NCI-H2107 treated with DMSO at 0.1 percent for 48 hours (cell line): Measurements from ENCODE around the gene CLEC2A.

Experiments used
- DNase-seq: peaks from one replicate; lab custom pipeline; 2025; ENCODE audit not compliant: unreplicated experiment; lab: John Stamatoyannopoulos, UW

Gene CLEC2A

DNA sequence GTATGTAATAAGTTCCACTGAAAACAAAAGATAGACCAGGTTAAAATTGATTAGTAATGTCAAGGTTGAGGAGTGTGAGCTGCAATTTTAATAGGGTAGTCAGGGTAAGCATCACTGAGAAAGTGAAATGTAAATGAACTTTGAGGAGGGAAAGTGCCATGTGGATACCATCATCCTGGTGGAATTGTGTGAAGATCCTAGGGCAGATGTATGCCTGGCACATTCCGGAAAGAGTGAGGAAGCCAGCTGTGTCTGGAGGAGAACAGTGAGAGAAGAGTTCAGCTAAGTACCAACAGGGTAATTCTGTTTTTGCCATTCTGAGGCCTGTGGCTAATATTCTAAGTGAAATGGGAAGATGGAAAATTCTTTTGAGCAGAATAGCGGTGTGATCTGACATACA lies 2.9 kb upstream of the CLEC2A start:
- no peak for DNase-seq

DNA sequence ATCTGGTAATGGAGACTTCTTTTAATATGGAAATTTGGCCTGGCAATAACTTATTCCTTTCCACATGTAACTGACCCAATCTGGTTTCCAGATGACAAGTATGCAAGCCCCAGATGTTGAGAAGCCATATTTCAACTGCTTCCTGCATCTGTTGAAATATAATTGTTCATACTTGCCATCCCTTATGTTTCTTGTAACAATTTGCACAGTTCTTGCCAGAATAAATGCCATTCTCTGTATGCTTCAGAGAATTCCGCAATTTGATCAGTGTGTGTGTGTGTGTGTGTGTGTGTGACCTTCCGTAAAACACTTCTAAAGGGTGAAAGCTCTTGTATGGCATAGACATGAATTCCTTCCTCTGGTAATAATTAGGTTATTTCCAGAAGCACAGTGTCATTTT lies 1.8 kb upstream of the CLEC2A start:
- DNase-seq = no peak

DNA sequence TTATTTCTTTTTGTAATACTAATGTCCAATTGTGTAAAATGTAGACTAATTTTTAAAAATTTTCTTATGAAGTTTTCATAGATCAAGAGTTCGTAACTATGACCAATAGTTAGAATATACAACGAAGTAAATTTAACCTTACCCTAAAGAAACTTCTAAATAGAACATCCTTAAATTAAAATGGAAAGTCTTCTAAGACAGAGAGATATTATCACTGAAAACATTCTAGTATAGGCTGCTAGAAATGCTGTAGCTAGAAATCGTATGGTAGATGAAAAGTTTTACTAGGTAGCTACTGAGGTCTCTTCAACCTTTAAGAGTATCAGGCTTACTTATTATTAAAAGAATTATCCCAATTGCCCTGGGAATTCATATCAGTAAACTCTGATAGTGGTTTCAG lies 925 bp downstream of the CLEC2A start:
- DNase-seq = no peak

DNA sequence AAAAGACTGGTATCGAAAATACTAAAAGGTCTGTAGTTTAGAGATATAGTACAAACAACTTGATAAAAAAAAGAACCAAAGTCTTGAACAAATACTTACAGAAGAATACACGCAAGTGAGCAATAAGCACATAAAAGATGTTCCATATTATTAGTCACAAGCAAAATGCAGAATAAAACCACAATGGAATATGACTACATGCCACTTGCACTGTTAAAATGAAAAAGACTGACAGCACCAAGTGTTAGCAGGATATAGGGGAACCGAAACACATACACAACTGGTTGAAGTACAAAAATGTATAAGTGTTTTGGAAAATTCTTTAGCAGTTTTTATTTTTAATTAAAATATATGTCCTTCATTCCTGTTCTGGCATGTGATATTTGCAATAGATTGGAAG lies 3.6 kb downstream of the CLEC2A start:
- DNase-seq = no peak

DNA sequence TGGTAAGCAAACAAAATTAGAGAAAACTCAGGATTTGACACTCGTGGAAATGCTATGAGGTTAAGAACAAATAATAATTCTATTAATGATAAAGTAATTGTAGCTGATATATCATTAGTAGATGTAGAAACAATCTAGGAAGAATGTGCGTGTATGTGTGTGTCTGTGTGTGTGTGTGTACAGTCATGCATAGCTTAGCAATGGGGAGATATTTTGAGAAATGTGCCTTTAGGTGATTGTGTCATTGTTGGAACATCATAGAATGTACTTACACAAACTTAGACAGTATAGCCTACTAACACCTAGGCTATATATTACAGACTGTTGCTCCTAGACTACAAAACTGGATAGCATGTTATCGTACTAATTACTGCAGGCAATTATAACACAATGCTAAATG lies 5.3 kb downstream of the CLEC2A start:
- DNase-seq = no peak

DNA sequence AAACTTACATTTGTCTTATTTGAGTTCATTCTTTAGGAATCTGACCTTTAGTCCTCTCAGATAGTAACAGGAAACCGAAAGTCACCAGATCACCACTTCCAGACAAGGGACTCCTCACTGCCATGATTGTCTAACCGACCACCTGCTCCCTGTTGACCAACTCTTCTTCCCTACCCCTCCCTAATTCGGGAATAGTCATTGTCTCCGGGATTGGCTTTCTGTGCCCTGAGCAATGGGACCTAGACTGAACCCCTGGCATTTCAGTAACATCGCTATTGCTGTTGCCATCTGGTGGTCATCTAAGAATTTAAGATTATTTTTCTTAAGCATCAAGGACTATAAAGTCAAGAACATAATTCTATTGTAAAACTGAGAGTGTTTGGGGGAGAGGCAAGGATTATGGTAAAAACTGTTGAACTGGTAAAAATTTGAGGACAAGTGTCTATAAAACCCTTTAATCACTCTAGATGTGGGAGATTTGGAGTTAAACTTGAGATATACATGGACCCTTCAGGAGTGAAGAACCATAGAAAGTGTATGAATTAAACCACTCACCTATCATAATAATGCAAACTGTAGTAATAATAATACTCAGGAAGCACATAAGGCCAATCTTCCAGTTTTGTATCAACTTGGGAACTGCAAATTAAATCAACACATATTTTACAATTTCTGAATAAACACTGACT lies 6.3 kb downstream of the CLEC2A start:
- no peak for DNase-seq

DNA sequence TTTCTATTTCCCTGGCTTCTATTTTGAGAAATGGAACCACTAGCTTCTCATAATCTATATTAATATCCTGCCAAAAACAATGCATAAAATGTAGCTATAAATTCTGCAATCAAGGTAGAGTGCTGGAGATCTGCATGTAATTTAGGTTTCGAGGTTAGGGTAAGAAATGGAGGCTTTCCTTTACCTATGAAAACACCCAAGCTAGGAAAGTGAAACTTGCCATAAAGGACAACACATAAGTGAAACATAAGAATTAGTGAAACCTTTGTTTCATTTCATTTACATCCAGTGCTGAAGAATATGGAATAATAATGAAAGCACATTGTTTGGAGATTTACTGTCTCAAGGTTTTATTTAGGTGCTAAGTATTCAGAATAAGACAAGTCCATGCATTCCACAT lies 9.7 kb downstream of the CLEC2A start:
- DNase-seq = no peak

DNA sequence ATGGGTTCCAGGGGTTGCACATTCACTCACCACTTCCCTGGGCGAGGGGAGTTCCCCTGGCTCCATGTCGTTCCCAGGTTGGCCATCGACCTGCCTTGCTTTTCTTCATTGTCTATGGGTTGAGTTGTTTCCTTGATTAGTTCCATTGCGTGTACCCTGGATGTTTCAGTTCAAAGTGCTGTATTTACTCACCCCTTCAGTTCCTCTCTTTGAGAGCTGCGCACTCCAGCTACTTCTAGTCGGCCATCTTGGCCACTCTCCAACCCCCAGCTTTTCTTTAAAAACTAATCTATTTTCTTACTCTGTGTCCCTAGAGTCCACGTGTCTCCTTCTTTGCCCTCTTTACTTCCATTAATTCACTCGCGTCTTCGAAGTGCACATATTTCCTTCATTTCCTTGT lies 11.7 kb downstream of the CLEC2A start:
- no peak for DNase-seq

DNA sequence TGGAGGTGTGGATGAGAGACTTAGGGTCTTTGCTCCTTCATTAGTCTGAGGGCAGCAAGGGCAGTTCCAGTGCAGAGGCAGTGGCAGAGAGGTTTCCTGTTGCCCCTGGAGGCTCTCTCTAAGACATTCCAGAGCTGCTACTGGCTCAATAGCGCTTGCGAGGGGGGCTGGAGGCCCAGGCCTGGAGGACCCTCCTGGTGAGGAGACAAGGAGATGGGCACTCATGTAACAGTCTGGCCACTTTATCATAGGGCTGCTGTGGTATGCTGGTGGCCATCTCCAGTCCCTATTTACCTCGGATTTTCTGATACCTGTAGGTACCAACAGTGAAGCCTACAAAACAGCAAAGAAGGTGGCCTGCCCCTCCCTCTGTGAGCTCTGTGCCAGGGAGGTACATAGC lies 12.7 kb downstream of the CLEC2A start:
- no peak for DNase-seq

DNA sequence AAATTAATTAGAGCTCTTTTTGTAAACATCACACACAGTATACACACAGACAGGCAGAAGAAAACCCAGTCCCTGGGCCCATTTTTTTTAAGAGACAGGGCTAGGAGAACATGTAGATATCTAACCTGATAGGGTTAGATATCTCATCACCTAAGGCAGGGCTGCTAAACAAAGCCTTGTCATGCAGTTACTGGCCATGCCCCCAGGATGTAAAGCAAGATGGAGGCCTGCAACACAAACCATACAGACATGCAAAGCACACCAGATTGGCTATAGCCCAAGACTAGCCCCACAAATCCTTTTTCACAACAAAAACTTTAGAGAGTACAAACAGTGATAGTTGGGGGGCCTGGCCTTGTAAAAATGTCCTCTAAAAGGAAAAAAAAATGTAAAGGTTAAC lies 20.5 kb downstream of the CLEC2A start:
- DNase-seq = no peak

DNA sequence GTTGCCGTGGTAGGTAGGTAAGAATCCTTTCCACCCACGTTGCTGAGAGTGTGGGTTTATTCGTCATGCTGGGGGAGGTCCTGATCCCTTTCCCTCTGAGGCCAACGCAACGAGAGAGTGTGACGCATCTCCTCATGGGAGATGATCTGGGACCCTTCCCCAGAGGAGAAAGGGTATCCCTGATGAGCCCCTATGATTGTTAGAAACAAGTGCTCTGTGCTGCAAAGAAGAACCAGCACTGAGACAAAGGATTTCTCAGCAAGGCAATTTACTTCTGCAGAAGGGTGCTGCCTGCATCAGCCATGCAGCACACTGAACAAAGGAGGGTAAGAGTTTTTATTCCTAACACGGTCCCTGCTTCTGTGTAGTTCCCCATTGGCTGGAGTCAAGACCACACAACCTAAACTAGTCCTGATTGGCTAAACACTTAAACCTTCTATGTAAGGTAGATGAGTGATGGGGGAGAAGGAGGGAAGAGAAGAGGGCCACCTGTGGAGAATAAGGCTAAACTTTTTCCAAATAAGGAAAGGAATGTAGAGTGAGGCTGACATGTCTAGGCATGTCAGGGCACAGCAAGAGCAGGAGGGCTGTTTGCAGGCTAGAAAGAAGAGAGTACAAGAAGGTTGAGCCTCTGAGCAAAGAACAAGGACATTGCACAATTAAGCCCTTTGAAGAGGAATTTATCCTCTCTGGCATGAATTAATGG lies 21.3 kb downstream of the CLEC2A start:
- no peak for DNase-seq

DNA sequence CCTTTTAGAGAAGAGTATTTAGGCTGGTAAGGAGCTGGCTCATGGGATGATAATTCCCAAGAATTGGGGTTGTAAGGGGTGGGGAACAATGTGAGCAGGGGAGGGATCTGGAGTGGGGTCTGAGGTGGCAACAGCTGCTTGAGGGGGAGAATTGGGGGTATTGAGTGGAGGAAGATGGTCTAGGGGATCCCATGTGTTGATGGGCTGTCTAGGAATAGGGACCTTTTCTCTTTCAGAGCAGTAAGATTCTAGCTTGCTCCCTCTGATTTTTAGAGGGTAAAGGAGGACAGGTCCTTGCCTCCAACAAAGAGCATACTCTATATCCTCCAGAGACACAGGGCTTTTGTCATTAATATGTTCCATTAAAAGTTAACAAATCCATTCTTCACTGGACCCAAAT lies 22.4 kb downstream of the CLEC2A start:
- DNase-seq = no peak

DNA sequence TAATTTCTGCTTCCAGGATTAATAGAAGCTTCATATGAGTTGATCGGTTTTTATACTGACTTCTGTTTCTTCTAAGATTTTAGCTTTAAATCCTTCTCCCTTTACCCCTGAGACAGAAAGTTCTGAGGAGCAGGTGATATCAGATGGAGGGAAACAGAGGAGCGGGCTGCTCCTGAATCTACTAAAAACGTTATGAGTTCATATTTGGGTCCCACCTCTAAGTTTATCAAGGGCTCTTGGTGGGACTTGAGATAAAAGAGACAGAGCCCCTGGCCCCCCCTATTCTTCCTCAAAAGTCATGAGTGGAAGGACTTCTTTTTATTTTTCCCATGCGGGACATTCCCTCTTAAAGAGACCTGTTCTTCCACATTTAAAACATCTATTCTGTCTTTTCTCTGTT lies 23.8 kb downstream of the CLEC2A start:
- no peak for DNase-seq

DNA sequence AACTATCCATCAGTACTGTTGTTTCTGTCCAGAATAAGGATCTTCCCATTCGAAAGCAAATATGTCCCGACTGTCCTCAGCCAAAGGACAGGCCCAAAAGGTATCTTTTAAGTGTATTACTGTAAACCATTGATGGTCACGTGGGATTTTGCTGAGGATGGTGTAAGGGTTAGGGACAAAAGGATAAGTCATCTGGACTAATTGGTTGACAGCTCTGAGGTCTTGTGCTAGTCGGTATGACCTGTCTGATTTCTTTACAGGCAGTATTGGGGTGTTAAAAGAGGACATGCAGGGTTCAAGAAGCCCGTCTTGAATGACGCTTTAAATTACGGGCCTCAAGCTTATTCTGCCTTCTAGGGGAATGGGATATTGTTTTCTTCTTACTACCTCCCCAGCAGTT lies 24.4 kb downstream of the CLEC2A start:
- no peak for DNase-seq

DNA sequence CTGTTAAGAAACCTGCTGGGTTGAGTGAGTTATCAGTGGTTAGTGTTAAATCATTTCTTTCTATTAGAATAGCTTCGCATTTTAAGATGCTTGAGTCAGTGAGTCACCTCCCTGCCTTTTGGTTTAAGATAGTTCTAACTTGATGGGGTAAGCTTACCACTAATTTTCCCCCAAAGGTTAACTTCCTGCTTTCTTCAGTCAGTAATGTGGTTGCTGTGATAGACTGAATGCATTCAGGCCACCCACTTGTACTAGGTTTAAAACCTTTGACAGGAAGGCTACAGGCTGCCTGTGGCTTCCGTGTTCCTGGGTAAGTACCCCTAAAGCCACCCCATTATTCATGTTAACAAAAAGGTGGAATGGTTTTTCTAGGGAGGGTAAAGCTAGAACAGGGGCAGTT lies 25.3 kb downstream of the CLEC2A start:
- DNase-seq = no peak

DNA sequence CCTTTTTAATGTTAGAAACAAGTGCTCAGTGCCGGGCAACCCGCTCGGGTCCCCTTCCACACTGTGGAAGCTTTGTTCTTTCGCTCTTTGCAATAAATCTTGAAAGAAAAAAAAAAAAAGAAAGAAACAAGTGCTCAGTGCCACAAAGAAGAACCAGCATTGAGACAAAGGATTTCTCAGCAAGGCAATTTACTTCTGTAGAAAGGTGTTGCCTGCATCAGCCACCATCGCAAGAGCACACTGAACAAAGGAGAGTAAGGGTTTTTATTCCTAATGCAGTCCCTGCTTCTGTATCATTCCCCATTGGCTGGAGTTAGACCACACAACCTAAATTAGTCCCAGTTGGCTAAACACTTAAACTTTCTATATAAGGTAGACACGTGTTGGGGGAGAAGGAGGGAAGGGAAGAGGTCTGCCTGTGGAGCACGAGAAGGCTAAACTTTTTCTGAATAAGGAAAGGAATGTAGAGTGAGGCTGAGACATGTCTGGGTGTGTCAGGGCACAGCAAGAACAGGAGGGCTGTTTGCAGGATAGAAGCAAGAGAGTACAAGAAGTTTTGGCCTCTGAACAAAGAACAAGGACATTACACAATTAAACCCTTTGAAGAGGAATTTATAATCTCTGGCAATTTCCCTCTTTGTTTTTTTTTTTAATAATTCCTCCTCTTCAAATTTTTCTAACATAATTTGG lies 29.5 kb downstream of the CLEC2A start:
- DNase-seq = no peak

DNA sequence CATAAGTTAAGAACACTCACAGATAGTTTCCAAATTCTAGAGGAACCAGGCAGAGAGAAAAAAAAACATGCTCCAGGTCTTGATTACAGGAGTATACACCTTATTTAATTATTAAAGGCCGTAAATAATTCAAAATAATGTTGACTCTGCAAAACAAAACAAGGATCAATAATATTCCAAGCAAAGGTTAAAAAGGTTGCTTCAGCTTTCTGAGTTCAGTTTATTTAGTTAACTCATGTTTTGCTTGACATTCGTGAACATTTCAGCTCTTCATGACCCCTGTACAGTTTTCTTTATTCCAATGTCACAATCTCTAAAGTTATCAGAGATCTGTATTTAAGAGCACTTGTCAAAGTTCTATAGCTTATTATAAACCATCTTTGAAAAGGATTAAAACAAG lies 31.2 kb downstream of the CLEC2A start:
- DNase-seq = no peak

DNA sequence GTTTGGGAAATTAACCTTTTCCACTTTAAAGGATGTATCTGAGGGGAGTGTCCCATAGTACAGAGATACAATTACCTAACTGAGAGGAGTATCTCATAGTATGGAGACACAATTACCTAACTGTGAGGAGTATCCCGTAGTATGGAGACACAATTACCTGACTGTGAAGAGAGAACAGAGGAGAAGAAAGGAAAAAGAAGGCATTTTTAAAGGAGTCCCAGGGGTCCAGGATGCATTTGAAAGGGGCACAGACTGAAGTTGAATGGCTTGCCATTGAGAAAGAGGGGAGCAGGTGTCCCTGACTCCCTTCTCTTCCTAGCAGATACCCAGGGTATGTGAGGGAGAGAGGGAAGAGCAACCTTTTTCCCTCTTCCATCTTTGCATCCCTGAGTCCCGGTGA lies 33.0 kb downstream of the CLEC2A start:
- DNase-seq = no peak

DNA sequence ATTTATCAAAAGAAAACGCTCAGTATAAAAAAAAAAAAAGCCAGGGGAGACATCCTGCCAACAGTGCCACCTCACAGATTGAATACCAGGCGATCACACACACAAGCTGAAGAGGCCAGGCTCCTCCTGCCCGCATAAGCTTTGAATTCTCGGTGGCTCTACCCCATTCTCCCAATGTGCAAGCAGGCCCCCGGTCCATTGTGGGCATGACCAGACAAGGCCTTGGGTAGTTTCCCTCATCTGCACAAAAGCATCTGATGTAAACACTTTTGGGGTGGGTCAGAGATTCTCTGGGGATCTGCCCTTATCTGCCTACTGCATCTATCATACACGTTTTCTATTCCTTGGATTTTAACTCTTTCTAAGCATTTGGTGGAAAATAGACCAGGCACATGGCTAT lies 34.6 kb downstream of the CLEC2A start:
- no peak for DNase-seq

DNA sequence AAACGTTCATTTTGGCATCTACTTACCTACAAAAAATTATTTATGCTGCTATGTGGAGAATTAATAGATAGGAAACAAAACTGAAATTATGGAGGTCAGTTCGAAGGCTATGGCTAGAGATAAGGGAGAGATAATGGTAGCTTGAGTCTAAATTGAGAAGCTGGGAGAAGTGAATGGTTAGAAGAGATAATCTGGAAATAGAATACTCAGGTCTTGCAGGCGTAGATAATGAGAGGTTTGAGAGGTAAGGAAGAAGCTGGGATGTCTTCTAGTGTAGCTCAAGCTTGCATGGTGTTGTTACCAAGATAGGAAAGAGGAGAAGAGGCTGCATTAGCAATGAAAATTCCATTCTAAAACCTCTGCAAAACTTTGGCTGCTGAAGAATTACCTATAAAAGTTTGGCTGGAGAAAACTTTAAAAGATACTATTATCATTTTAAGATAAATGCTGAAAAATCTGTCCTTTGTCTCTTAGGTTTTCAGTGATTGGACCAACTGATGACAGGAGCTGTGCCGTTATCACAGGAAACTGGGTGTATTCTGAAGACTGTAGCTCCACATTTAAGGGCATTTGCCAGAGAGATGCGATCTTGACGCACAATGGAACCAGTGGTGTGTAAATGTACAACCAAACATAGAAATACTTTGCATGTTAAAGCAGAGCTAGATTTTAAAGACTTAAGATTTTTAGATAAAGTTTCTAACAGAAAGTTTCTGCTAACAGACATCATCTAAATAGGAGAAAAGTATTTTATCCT lies 36.8 kb downstream of the CLEC2A start:
- DNase-seq = no peak

DNA sequence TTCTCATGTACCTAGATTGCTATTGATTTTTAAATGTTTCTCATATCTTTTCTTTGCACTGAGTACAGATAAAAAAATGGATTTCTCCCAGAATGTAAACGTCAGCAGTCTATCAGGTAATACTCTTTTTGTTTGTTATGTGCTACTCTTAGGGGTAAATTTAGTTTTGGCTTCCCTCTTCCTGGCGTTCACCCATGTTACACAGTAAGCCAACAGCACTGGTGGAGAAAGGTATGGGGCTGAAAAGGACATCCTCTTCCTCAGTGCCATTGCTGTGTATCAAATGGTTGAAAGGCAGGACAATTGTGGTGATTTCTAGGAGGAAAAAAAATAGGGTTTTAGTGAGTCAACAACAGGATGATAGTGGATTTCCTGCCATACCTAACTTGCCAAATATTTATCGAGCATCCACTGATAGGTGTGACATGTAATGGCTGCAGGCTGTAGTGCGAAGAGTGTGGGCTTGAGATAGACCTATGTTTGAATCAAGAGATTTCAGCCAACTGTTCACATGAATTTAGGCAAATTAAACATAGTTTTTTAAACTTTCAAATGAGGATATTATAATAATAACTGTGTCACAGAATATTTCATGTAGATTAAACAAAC lies 43.4 kb downstream of the CLEC2A start:
- DNase-seq = no peak
